Chondrocyte (in vitro differentiated cells): Measurements from ENCODE around the gene C1orf52. TPM values are rescaled to one million over a fixed set of nuclear protein-coding genes. Genes with fewer than 3 reads are reported as not detected.
A peak's percentile ranks its signal among the peaks of the same experiment; 100 is the strongest.

ENCODE experiments used
- DNase-seq: peaks from one replicate; pipeline ENCODE4 v3.0.0; 2021; ENCODE audit warnings: mixed read lengths, low spot score
- H3K27ac Mint-ChIP-seq: one replicate; pipeline ENCODE4 v1.8.0; 2021; ENCODE audit warnings: mild to moderate bottlenecking, moderate library complexity, mixed read lengths; ENCODE audit not compliant: unreplicated experiment
- H3K27me3 Mint-ChIP-seq: 2 replicates; pipeline ENCODE4 v1.8.0; 2021; ENCODE audit warnings: low read depth, mixed read lengths
- H3K36me3 Mint-ChIP-seq: 2 replicates; pipeline ENCODE4 v1.8.0; 2021; ENCODE audit warnings: low read depth, mixed read lengths
- H3K4me1 Mint-ChIP-seq: 2 replicates; pipeline ENCODE4 v1.8.0; 2021; ENCODE audit warnings: low read depth, mild to moderate bottlenecking, mixed read lengths
- H3K4me3 Mint-ChIP-seq: one replicate; pipeline ENCODE4 v1.8.0; 2021; ENCODE audit warnings: mild to moderate bottlenecking, moderate library complexity, mixed read lengths; ENCODE audit not compliant: unreplicated experiment
- H3K9me3 Mint-ChIP-seq: 2 replicates; pipeline ENCODE4 v1.8.0; 2021; ENCODE audit warnings: low read depth, mixed read lengths
- CTCF ChIP-seq: fragments of 200-600 bp; sonication (generic); IDR thresholded peaks from 2 replicates; pipeline ENCODE4 v1.5.0; 2021; ENCODE audit warnings: antibody characterized with exemption, mild to moderate bottlenecking, moderate library complexity
- long read RNA-seq: library from polyadenylated mRNA; stranded (forward); transcript quantifications from one replicate; pipeline ENCODE4 v2.0.0, GENCODE V29; 2021
- total RNA-seq: library from RNA; stranded (reverse); gene quantifications from 3 replicates; pipeline ENCODE4 v1.2.1, GENCODE V29; 2021

The C1orf52 gene
- 27.1 to 31.3 TPM (median 28.0 TPM) in 3 replicates for total RNA-seq
- long read RNA-seq, transcript C1orf52-201 (4 exons, 3,391 nt): major isoform, 24 of 45 reads
- long read RNA-seq, transcript C1orf52-203 (3 exons, 1,219 nt): minor isoform, 21 of 45 reads
- long read RNA-seq, partial matches to known transcripts: 0 of 45 reads
- long read RNA-seq, other reads (novel, unspliced or antisense): 0 of 45 reads

- peaks cover 18% of the 10 kb centered on the region for H3K36me3 Mint-ChIP-seq
- H3K27ac Mint-ChIP-seq: peak within 1 kb of the TSS; percentile 98
- peaks cover 5% of the 10 kb centered on the region for H3K9me3 Mint-ChIP-seq
- H3K27me3 Mint-ChIP-seq: no peaks in the 10 kb centered on the region
- TF ChIP-seq CTCF: peak; percentile 100
- peaks cover 37% of the 10 kb centered on the region for H3K4me1 Mint-ChIP-seq
- peak; percentile 98 for DNase-seq
- H3K4me3 Mint-ChIP-seq: peak within 1 kb of the TSS; percentile 96
Measured at GRCh38 chr1:85259118-85259911, at the start of gene C1orf52. C1orf52 (minus strand) TSS chr1:85259662; CDS start chr1:85259633, 29 bp downstream.

- DNase-seq: no peak
- Mint-ChIP-seq H3K4me1 (peaks cover 42% of the 10 kb centered on the region), H3K27ac (no peak overlapping the region), H3K9me3 (no peaks in the 10 kb centered on the region), H3K27me3 (no peaks in the 10 kb centered on the region), H3K36me3 (no peaks in the 10 kb centered on the region), H3K4me3 (no peak overlapping the region)
- TF ChIP-seq CTCF: no peak
Measured at GRCh38 chr1:85308833-85309350, 49.4 kb upstream of the C1orf52 start.

- peaks cover 35% of the 10 kb centered on the region for H3K4me1 Mint-ChIP-seq
- TF ChIP-seq CTCF: peak; percentile 100
- H3K9me3 Mint-ChIP-seq: no peaks in the 10 kb centered on the region
- H3K4me3 Mint-ChIP-seq: no peak overlapping the region
- DNase-seq: peak; percentile 95
- H3K27me3 Mint-ChIP-seq: no peaks in the 10 kb centered on the region
- no peaks in the 10 kb centered on the region for H3K36me3 Mint-ChIP-seq
- H3K27ac Mint-ChIP-seq: no peak overlapping the region
Measured at GRCh38 chr1:85307987-85308832, 48.7 kb upstream of the C1orf52 start.

- no peaks in the 10 kb centered on the region for H3K9me3 Mint-ChIP-seq
- H3K4me3 Mint-ChIP-seq: no peak overlapping the region
- H3K27ac Mint-ChIP-seq: no peak overlapping the region
- TF ChIP-seq CTCF: no peak
- no peak for DNase-seq
- no peaks in the 10 kb centered on the region for H3K36me3 Mint-ChIP-seq
- no peaks in the 10 kb centered on the region for H3K27me3 Mint-ChIP-seq
- peaks cover 20% of the 10 kb centered on the region for H3K4me1 Mint-ChIP-seq
Measured at GRCh38 chr1:85306236-85306635, 46.8 kb upstream of the C1orf52 start.
